Hepatocyte (in vitro differentiated cells): Measurements from ENCODE around the gene DCXR. TPM values are rescaled to one million over a fixed set of nuclear protein-coding genes. Genes with fewer than 3 reads are reported as not detected.

Source experiments
- DNase-seq: peaks from one replicate; pipeline ENCODE4 v3.0.0-alpha.2; 2016; ENCODE audit warnings: low spot score
- H2AFZ ChIP-seq: fragments of 200-600 bp; sonication (generic); 2 replicates; pipeline ENCODE4 v1.6.0; 2016; ENCODE audit warnings: antibody characterized with exemption, mild to moderate bottlenecking
- H3K27ac ChIP-seq: fragments of 200-600 bp; sonication (generic); 2 replicates; pipeline ENCODE4 v1.5.1; 2016; ENCODE audit warnings: mild to moderate bottlenecking
- H3K27me3 ChIP-seq: fragments of 200-600 bp; sonication (generic); 2 replicates; pipeline ENCODE4 v1.6.1; 2016
- H3K36me3 ChIP-seq: fragments of 200-600 bp; sonication (generic); replicated peaks from 2 replicates; pipeline ENCODE4 v1.5.1; 2016; ENCODE audit warnings: low read depth; ENCODE audit not compliant: insufficient read depth
- H3K4me1 ChIP-seq: fragments of 200-600 bp; sonication (generic); 2 replicates; pipeline ENCODE4 v1.5.1; 2016; ENCODE audit warnings: mild to moderate bottlenecking, moderate library complexity; ENCODE audit not compliant: insufficient read depth
- H3K4me2 ChIP-seq: fragments of 200-600 bp; sonication (generic); 2 replicates; pipeline ENCODE4 v1.6.0; 2016
- H3K4me3 ChIP-seq: fragments of 200-600 bp; sonication (generic); 2 replicates; pipeline ENCODE4 v1.5.1; 2016; ENCODE audit warnings: mild to moderate bottlenecking
- H3K79me2 ChIP-seq: fragments of 200-600 bp; sonication (generic); 2 replicates; pipeline ENCODE4 v1.6.0; 2017; ENCODE audit warnings: mild to moderate bottlenecking
- H3K9me2 ChIP-seq: fragments of 200-600 bp; sonication (generic); replicated peaks from 2 replicates; pipeline ENCODE4 v1.6.0; 2017; ENCODE audit warnings: mild to moderate bottlenecking; ENCODE audit not compliant: insufficient read depth
- H3K9me3 ChIP-seq: fragments of 200-600 bp; sonication (generic); 2 replicates; pipeline ENCODE4 v1.5.1; 2016; ENCODE audit warnings: low read depth, mild to moderate bottlenecking
- H4K20me1 ChIP-seq: fragments of 200-600 bp; sonication (generic); 2 replicates; pipeline ENCODE4 v1.6.0; 2016; ENCODE audit warnings: mild to moderate bottlenecking; ENCODE audit not compliant: insufficient read depth, poor library complexity, severe bottlenecking
- EZH2 ChIP-seq: fragments of 200-600 bp; sonication (generic); IDR thresholded peaks from 2 replicates; pipeline ENCODE4 v1.6.1; 2016; ENCODE audit warnings: antibody characterized with exemption, mild to moderate bottlenecking, borderline replicate concordance
- EZH2phosphoT487 ChIP-seq: fragments of 200-600 bp; sonication (generic); IDR thresholded peaks from one replicate; pipeline ENCODE4 v1.6.1; 2018; ENCODE audit warnings: antibody characterized with exemption, mild to moderate bottlenecking, low read depth, moderate library complexity; ENCODE audit not compliant: unreplicated experiment, severe bottlenecking
- WGBS: methylation state at CpG from one replicate; pipeline ENCODE4 v1.1.6; 2016; ENCODE audit warnings: low lambda C conversion rate; ENCODE audit errors: missing lambda C conversion rate; 5-methylcytosine and 5-hydroxymethylcytosine counted together
- polyA plus RNA-seq: library from polyadenylated mRNA; unstranded; fragments of >200 nt; fragmentation: Nextera tagmentation; extraction: Ambion mirVana; gene quantifications from 2 replicates; pipeline ENCODE4 v1.2.1, GENCODE V29; 2016
- total RNA-seq: library from RNA; depleted of rRNA; stranded (reverse); fragments of >200 nt; gene quantifications from 2 replicates; pipeline ENCODE4 v1.2.3, GENCODE V29; 2014
- TF ChIP-seq, protein P1 (sequence below): fragments of 200-600 bp; sonication (generic); IDR thresholded peaks from 2 replicates; pipeline ENCODE4 v1.5.1; 2016; ENCODE audit warnings: antibody characterized with exemption, mild to moderate bottlenecking; ENCODE audit not compliant: poor library complexity

The DCXR gene
- 118 and 125 TPM in 2 replicates for total RNA-seq
- polyA plus RNA-seq: 185 and 207 TPM in 2 replicates

DNA sequence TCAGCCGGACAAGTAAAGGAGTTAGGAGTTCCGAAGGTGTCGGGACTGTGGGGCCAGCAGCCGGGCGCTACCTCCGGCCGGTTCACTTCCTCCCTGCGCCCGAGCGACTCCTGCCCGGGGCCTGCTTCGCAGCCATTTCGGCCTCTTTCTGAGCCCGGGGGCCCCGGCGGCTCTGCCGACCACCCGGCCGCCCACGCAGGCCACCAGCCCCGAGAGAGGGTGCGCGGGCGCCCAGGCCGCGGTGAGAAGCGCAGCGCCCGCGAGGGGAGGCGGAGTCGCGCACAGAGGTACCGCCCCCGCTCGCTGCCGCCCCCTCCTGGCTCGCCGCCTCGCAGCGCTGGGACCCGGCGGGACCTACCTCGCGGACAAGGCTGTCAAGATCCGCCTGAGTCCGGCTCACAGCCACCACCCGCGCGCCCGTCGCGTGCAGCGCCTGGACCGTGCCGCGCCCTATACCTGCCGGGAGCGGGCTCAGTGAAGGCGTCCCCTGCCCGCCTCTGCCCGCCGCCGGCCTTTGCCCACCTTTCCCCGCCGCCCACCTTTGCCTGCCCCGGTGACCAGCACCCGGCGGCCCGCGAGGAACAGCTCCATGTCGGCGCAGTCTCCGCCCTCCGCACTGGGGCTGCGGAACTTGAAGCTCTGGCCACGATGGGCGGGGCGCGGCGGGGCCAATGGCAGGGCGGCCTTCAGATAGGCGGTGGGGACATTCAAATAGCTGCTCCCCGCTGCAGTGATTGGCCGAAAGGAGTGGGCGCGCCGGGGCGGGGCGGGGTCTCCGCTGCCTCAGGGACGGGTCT is at the start of gene DCXR:
Gene DCXR, minus strand, starts transcription at position 606 of the 797 bp plus-strand sequence. Its CDS starts 15 bp downstream, at position 591.
- Histone ChIP-seq H3K27ac (peak within 1 kb of the TSS; percentile 98), H3K9me3 (no peaks in the 10 kb centered on the region), H3K27me3 (no peaks in the 10 kb centered on the region), H3K36me3 (no peaks in the 10 kb centered on the region), H2AFZ (peak within 1 kb of the TSS; percentile 67), H4K20me1 (no peaks in the 10 kb centered on the region), H3K4me3 (peak within 1 kb of the TSS; percentile 70), H3K4me2 (peak within 1 kb of the TSS; percentile 98), H3K9me2 (no peaks in the 10 kb centered on the region), H3K79me2 (peaks cover 11% of the 10 kb centered on the region), H3K4me1 (peaks cover 11% of the 10 kb centered on the region)
- WGBS: 2% methylated on average over 32 of the region's 92 CpGs
- DNase-seq: peak; percentile 98
- no peak for TF ChIP-seq EZH2phosphoT487
- TF ChIP-seq, protein P1, sequence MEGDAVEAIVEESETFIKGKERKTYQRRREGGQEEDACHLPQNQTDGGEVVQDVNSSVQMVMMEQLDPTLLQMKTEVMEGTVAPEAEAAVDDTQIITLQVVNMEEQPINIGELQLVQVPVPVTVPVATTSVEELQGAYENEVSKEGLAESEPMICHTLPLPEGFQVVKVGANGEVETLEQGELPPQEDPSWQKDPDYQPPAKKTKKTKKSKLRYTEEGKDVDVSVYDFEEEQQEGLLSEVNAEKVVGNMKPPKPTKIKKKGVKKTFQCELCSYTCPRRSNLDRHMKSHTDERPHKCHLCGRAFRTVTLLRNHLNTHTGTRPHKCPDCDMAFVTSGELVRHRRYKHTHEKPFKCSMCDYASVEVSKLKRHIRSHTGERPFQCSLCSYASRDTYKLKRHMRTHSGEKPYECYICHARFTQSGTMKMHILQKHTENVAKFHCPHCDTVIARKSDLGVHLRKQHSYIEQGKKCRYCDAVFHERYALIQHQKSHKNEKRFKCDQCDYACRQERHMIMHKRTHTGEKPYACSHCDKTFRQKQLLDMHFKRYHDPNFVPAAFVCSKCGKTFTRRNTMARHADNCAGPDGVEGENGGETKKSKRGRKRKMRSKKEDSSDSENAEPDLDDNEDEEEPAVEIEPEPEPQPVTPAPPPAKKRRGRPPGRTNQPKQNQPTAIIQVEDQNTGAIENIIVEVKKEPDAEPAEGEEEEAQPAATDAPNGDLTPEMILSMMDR: peak; percentile 83

DNA sequence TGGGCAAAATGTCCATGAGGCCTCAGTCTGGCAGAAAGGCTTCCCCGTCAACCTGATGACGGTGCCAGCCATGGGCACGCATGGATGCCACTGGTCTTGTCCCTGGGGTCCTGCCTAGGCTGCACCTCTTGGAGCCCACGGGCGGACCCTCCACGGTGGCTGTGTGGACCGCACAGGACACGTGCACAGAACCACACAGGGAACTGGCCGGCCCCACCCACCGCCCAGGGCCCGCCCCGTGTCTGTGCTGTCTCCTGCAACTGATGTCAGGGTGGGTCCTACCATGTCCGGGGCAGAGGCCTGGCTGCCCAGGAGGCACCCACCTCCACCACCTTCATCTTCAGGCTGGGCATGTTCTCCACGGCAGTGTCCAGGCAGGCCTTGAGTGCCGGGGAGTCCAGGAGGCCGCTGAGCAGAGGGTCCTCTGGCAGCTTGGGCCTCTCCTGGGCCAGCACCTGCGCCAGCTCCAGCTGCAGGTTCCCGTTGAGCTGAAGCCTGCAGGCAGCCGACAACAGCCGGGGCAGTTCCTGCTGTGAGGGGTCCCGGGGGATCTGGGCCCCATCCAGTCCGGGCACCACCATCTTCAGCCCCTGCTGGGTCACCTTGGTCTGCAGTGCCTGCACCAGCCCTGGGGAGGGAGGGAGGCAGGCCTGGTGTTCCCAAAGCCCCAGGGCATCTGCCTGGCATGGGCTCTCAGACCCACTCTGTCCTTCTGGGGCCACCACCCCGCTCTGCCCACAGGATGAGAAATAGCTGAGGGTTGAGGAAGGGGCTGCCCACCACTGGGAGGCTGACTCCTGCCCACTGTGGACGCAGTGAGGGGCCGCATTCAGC is 48.7 kb upstream of the DCXR start:
- Histone ChIP-seq H3K4me2 (no peak overlapping the region), H3K9me2 (no peaks in the 10 kb centered on the region), H3K9me3 (no peaks in the 10 kb centered on the region), H3K27ac (no peak overlapping the region), H3K4me1 (no peaks in the 10 kb centered on the region), H2AFZ (no peak overlapping the region), H3K4me3 (no peak overlapping the region), H3K27me3 (no peaks in the 10 kb centered on the region), H3K79me2 (no peaks in the 10 kb centered on the region), H3K36me3 (no peaks in the 10 kb centered on the region), H4K20me1 (peaks cover 15% of the 10 kb centered on the region)
- DNase-seq: no peak
- TF ChIP-seq EZH2: no peak
- TF ChIP-seq EZH2phosphoT487: no peak
- TF ChIP-seq, protein P1: no peak
- 93% methylated on average over 25 of the region's 25 CpGs for WGBS

DNA sequence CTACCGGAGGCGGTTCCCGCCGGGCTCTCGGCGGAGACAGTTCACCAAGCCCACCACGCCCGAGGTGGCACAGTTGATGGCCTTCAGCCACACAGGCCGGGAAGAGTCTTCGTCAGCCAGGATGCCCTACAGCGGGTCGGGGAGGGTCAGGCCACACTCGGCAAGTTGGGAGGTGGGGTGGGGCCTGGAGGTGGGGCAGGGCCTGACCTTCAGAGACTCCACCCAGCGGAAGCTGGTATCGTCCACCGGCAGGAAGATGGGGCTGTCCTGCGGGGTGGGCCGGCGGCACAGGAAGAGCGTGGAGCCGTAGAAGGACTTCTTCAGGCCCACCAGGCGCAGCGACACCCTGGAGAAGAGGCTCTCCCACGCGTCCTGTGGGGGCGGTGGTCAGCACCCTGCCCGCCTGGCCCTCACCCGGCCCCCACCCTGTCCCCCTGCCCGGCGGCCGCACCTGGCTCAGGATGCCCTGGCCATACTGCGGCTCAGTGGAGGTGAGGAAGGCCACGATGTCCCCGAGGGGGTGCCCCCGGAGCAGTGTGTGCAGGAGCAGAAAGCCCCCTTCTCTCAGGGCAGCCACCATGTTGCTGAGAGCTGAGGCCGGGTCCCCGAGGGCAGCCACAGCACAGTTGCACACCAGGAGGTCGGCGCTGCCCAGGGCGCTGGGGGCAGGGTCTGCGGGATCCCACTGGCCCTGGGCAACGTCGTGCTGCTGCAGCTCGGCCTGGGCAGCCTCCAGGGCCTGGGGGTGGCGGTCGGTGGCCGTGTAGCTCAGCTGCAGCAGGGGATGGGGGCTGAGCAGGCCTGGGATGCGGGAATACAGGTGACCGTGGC is 47.7 kb upstream of the DCXR start:
- Histone ChIP-seq H3K4me2 (no peak overlapping the region), H3K9me2 (no peaks in the 10 kb centered on the region), H3K4me1 (no peaks in the 10 kb centered on the region), H2AFZ (no peak overlapping the region), H3K27me3 (no peaks in the 10 kb centered on the region), H3K9me3 (no peaks in the 10 kb centered on the region), H3K79me2 (no peaks in the 10 kb centered on the region), H3K27ac (no peak overlapping the region), H4K20me1 (peaks cover 14% of the 10 kb centered on the region), H3K4me3 (no peak overlapping the region), H3K36me3 (no peaks in the 10 kb centered on the region)
- WGBS: 97% methylated on average over 19 of the region's 49 CpGs
- no peak for DNase-seq
- TF ChIP-seq, protein P1: no peak
- TF ChIP-seq EZH2phosphoT487 (no peak), EZH2 (no peak)
